Kidney (tissue), 14 donors: ENCODE results near the gene DDAH1. TPM values are rescaled to one million over a fixed set of nuclear protein-coding genes. Genes with fewer than 3 reads are reported as not detected.

Source experiments
- DNase-seq, 5 donors: peaks; one replicate each; pipeline ENCODE4 v3.0.0-alpha.2; 2013 to 2020
- FAIRE-seq: peaks from 2 replicates; lab custom pipeline; 2012; peaks lifted over from hg19 to GRCh38; lab: Jason Lieb, UNC
- H3K27ac ChIP-seq, 2 donors: one replicate each; pipeline ENCODE4 v1.7.0; 2013; ENCODE audit warnings: low read depth in 2 of 2, low read length in 2 of 2, inconsistent platforms in 1 of 2
- H3K27me3 ChIP-seq: one replicate; pipeline ENCODE4 v1.7.1; 2013; ENCODE audit warnings: low read length, inconsistent platforms; ENCODE audit not compliant: control insufficient read depth, insufficient read depth
- H3K36me3 ChIP-seq, 3 donors: one replicate each; pipeline versions ENCODE4 v1.7.0 to v1.7.1; 2013; ENCODE audit warnings: low read length in 3 of 3, control low read depth in 1 of 3, inconsistent platforms in 1 of 3; ENCODE audit not compliant: insufficient read depth in 3 of 3, control insufficient read depth in 2 of 3
- H3K4me1 ChIP-seq, 3 donors: one replicate each; pipeline versions ENCODE4 v1.7.0 to v1.7.1; 2013; ENCODE audit warnings: low read length in 3 of 3, inconsistent platforms in 1 of 3, low read depth in 1 of 3; ENCODE audit not compliant: control insufficient read depth in 2 of 3, insufficient read depth in 2 of 3
- H3K4me3 ChIP-seq, 3 donors: one replicate each; pipeline versions ENCODE4 v1.7.0 to v1.8.1; 2013; ENCODE audit warnings: low read length in 3 of 3, control low read depth in 1 of 3, inconsistent platforms in 1 of 3
- H3K9ac ChIP-seq, 3 donors: one replicate each; pipeline versions ENCODE4 v1.7.0 to v1.7.1; 2013; ENCODE audit warnings: low read length in 3 of 3, control low read depth in 1 of 3, inconsistent platforms in 1 of 3
- H3K9me3 ChIP-seq, 3 donors: one replicate each; pipeline versions ENCODE4 v1.7.0 to v1.7.1; 2013; ENCODE audit warnings: low read length in 3 of 3, control low read depth in 1 of 3, inconsistent platforms in 1 of 3; ENCODE audit not compliant: control insufficient read depth in 2 of 3, insufficient read depth in 1 of 3
- intact Hi-C: fragments of 100-400 bp; cut with DNase I; formaldehyde crosslinking; loops from one replicate; pipeline ENCODE4 v1.11.1; 2022
- polyA plus RNA-seq: library from polyadenylated mRNA; stranded (reverse); fragments of 350-450 nt; fragmentation: Illumina TruSeq; extraction: RNeasy Lipid Tissue Mini Kit (QIAGEN cat#74804); gene quantifications from one replicate; pipeline ENCODE4 v1.2.3, GENCODE V29; 2014; ENCODE audit warnings: low read depth, low replicate concordance; ENCODE audit not compliant: insufficient read depth
- total RNA-seq: library from RNA; stranded (reverse); fragmentation: NEBNext Ultra II Directional; extraction: Animal tissue kit (Norgen Biotek cat#: 25700); gene quantifications from one replicate; pipeline ENCODE4 v1.2.1, GENCODE V29; 2021
- TF ChIP-seq, protein P1 (sequence below): IDR thresholded peaks from 3 replicates; pipeline ENCODE4 v1.5.1; 2012; ENCODE audit warnings: mild to moderate bottlenecking, moderate library complexity, borderline replicate concordance; ENCODE audit not compliant: insufficient read depth; ENCODE audit errors: extremely low read depth
- donor health status: control.
- donor health status: control.
- donor health status: control.
- donor health status: control.
- donor health status: control.
- donor health status: DM: yes; HTN: yes; CAD: no.
- donor health status: Normal renal cell carcinoma (clear cell type).

The DDAH1 gene
- total and polyA plus RNA-seq, 2 donors from 2014 or later = 73.1 to 98.9 TPM

DNA sequence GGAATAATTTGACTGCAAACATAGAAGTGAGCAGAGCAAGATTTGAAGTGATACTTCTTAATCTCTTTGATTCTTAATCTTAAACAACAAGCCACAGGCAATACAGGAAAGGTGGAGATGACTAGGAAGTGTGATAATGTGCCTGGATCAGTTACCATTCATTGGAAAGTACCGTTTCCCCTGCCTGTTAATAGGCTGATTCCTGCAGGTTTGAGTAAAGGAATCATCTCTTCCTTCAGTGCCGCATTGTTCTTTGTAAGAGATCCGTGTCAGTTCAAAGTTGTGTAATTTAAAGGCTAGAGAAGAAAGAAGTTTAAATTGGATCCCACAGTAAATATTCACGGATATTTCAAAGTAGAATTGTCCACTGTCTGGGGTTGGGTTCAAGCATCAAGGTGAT, 145.0 kb downstream of the DDAH1 start:
- intact Hi-C loops = no loop called here
- Histone ChIP-seq H3K9ac (no peak overlapping the region), H3K27me3 (no peaks in the 10 kb centered on the region), H3K9me3 (no peaks in the 10 kb centered on the region), H3K36me3 (peaks cover 0 to 5% (median 5%) of the 10 kb centered on the region in 3 donors), H3K4me3 (no peak overlapping the region), H3K27ac (no peak overlapping the region), H3K4me1 (peaks cover 0 to 3% (median 0%) of the 10 kb centered on the region in 3 donors)
- FAIRE-seq = no peak
- TF ChIP-seq, protein P1, sequence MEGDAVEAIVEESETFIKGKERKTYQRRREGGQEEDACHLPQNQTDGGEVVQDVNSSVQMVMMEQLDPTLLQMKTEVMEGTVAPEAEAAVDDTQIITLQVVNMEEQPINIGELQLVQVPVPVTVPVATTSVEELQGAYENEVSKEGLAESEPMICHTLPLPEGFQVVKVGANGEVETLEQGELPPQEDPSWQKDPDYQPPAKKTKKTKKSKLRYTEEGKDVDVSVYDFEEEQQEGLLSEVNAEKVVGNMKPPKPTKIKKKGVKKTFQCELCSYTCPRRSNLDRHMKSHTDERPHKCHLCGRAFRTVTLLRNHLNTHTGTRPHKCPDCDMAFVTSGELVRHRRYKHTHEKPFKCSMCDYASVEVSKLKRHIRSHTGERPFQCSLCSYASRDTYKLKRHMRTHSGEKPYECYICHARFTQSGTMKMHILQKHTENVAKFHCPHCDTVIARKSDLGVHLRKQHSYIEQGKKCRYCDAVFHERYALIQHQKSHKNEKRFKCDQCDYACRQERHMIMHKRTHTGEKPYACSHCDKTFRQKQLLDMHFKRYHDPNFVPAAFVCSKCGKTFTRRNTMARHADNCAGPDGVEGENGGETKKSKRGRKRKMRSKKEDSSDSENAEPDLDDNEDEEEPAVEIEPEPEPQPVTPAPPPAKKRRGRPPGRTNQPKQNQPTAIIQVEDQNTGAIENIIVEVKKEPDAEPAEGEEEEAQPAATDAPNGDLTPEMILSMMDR = no peak
- DNase-seq = no peak

- peaks cover 0 to 5% (median 5%) of the 10 kb centered on the region in 3 donors for H3K36me3 ChIP-seq
- FAIRE-seq = no peak
Measured at GRCh38 chr1:85319491-85319890, 145.5 kb downstream of the DDAH1 start.

DNA sequence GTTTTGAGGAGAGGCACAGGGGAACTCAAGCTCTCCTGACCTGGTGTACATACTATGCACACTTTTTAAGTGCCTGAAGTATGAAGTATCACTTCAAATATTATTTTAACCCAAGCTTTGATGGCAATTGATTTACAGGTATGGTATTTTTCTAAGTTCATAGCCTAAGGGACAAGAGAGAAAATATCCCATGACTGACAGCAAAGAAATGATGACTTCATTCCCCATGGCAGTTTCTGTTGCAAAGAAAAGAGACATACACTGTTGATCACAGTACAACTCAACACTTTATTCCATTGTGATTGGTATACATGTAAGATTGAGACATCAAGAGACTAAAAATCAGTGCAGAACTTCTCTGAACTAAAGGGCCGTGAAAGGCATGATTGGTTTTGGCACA, 146.7 kb downstream of the DDAH1 start:
- Histone ChIP-seq H3K9me3 (no peaks in the 10 kb centered on the region), H3K4me3 (no peak overlapping the region), H3K9ac (no peak overlapping the region), H3K27ac (no peak overlapping the region), H3K36me3 (peaks cover 0 to 5% (median 5%) of the 10 kb centered on the region in 3 donors), H3K4me1 (peaks cover 0 to 10% (median 6%) of the 10 kb centered on the region in 3 donors), H3K27me3 (no peaks in the 10 kb centered on the region)
- TF ChIP-seq, protein P1 = no peak
- DNase-seq (no peak), FAIRE-seq (no peak)
- intact Hi-C loops = no loop called here

More at GRCh38 chr1:85319491-85319890, 145.5 kb downstream of the DDAH1 start:
- intact Hi-C loops = no loop called here
- Histone ChIP-seq H3K9ac (no peak overlapping the region), H3K4me1 (peaks cover 0 to 3% (median 0%) of the 10 kb centered on the region in 3 donors), H3K27me3 (no peaks in the 10 kb centered on the region), H3K27ac (no peak overlapping the region), H3K9me3 (no peaks in the 10 kb centered on the region), H3K4me3 (no peak overlapping the region)
- no peak for DNase-seq
- TF ChIP-seq, protein P1 = no peak

DNA sequence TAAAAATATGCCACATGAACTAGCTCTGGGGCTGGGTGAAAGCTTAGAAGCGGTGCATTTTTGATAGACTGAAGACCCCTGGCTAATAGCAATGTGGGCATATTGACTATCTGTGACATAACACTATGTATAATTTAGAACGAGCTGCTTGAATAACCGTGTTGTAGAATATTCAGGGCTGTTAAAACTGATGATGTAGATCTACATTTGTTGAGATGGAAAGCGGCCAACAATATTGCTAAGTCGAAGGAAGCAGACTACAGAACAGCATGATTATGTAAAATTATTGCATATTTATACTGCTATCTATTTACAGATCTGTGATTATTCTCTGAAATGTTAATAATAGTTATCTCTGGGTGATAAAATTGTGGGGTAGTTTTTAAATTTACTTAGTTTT, 147.4 kb downstream of the DDAH1 start:
- Histone ChIP-seq H3K4me1 (peaks cover 0 to 10% (median 6%) of the 10 kb centered on the region in 3 donors), H3K4me3 (no peak overlapping the region), H3K27me3 (no peaks in the 10 kb centered on the region), H3K27ac (no peak overlapping the region), H3K9ac (no peak overlapping the region), H3K9me3 (no peaks in the 10 kb centered on the region), H3K36me3 (peaks cover 0 to 5% (median 5%) of the 10 kb centered on the region in 3 donors)
- intact Hi-C loops = no loop called here
- TF ChIP-seq, protein P1 = no peak
- peak in 1 of 5 donors; percentile 30 for DNase-seq
- FAIRE-seq = no peak
